Mesodermal cell (in vitro differentiated cells): ENCODE results near the gene MVB12B.
"Not testable (repeated sequence)": the region's sequence is repeated elsewhere in the genome, so short reads cannot be mapped to it uniquely, and the experiment has no call there.

ENCODE experiments used
- H3K27ac ChIP-seq: 2 replicates; pipeline ENCODE4 v1.7.0; 2013; ENCODE audit warnings: mild to moderate bottlenecking, low read depth, low read length, moderate library complexity; ENCODE audit not compliant: severe bottlenecking
- H3K36me3 ChIP-seq: 2 replicates; pipeline ENCODE4 v1.7.1; 2013; ENCODE audit warnings: mild to moderate bottlenecking, low read length, moderate library complexity; ENCODE audit not compliant: control insufficient read depth, insufficient read depth
- H3K4me1 ChIP-seq: one replicate; pipeline ENCODE4 v1.7.1; 2013; ENCODE audit warnings: mild to moderate bottlenecking, low read length; ENCODE audit not compliant: insufficient read depth, control insufficient read depth, poor library complexity, severe bottlenecking
- H3K4me3 ChIP-seq: 2 replicates; pipeline ENCODE4 v1.7.0; 2013; ENCODE audit warnings: low read length, control low read depth, mild to moderate bottlenecking; ENCODE audit not compliant: insufficient read depth, poor library complexity, severe bottlenecking; ENCODE audit errors: extremely low read depth
- H3K9me3 ChIP-seq: 2 replicates; pipeline ENCODE4 v1.7.1; 2013; ENCODE audit warnings: mild to moderate bottlenecking, low read length, moderate library complexity; ENCODE audit not compliant: control insufficient read depth
- WGBS, 2 experiments: methylation state at CpG; one replicate each; pipeline ENCODE4 v1.1.5; 2013; ENCODE audit warnings: missing lambda C conversion rate in 2 of 2; ENCODE audit not compliant: insufficient coverage in 2 of 2; 5-methylcytosine and 5-hydroxymethylcytosine counted together

Gene MVB12B

GRCh38 chr9:126548312-126548711 lies 221.7 kb downstream of the MVB12B start:
- 74 to 80% methylated on average over 6 to 7 of the region's 7 CpGs for whole genome bisulfite sequencing, 2 experiments
- H3K4me1 ChIP-seq: no peaks in the 10 kb centered on the region
- H3K9me3 ChIP-seq: no peaks in the 10 kb centered on the region
- no peak overlapping the region for H3K4me3 ChIP-seq
- no peaks in the 10 kb centered on the region for H3K36me3 ChIP-seq
- H3K27ac ChIP-seq: no peak overlapping the region

- no peaks in the 10 kb centered on the region for H3K36me3 ChIP-seq
- H3K4me3 ChIP-seq: no peak overlapping the region
- no peak overlapping the region for H3K27ac ChIP-seq
- H3K4me1 ChIP-seq: no peaks in the 10 kb centered on the region
- H3K9me3 ChIP-seq: no peaks in the 10 kb centered on the region
- 83 to 89% methylated on average over 14 to 20 of the region's 21 CpGs for WGBS, 2 experiments
Measured at GRCh38 chr9:126549246-126550006, 222.8 kb downstream of the MVB12B start.

GRCh38 chr9:126550891-126551351 lies 224.3 kb downstream of the MVB12B start:
- no peak overlapping the region for H3K27ac ChIP-seq
- H3K36me3 ChIP-seq: no peaks in the 10 kb centered on the region
- no peak overlapping the region for H3K4me3 ChIP-seq
- no peaks in the 10 kb centered on the region for H3K4me1 ChIP-seq
- WGBS, 2 experiments: 88 to 91% methylated on average over 13 to 15 of the region's 15 CpGs
- no peaks in the 10 kb centered on the region for H3K9me3 ChIP-seq

DNA sequence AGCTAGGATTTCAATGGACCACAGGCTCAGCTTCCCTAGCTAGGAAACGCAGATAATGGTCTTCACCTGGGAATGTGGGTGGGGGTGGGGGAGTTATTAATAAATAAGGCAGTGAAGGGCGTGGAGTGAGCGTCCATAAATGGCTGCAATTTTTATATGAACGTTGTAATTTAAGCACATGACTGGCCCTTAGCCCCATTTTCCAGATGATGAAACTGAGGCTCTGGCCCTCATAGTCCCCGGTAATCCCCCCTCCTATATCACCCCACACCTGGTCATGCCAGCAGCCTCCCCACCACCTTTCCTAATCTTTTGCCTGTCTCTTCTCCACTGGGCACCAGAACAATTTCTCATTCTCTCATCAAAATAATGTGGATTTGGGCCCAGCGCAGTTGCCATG lies 225.2 kb downstream of the MVB12B start:
- Histone ChIP-seq H3K27ac (no peak overlapping the region), H3K4me3 (no peak overlapping the region), H3K4me1 (no peaks in the 10 kb centered on the region), H3K9me3 (no peaks in the 10 kb centered on the region), H3K36me3 (no peaks in the 10 kb centered on the region)
- WGBS, 2 experiments: 90 to 92% methylated on average over 2 to 5 of the region's 6 CpGs

- 85 to 90% methylated on average over 7 of the region's 8 CpGs for WGBS, 2 experiments
- no peaks in the 10 kb centered on the region for H3K4me1 ChIP-seq
- no peak overlapping the region for H3K27ac ChIP-seq
- no peak overlapping the region for H3K4me3 ChIP-seq
- H3K9me3 ChIP-seq: no peaks in the 10 kb centered on the region
- H3K36me3 ChIP-seq: no peaks in the 10 kb centered on the region
Measured at GRCh38 chr9:126554292-126554691, 227.7 kb downstream of the MVB12B start.

DNA sequence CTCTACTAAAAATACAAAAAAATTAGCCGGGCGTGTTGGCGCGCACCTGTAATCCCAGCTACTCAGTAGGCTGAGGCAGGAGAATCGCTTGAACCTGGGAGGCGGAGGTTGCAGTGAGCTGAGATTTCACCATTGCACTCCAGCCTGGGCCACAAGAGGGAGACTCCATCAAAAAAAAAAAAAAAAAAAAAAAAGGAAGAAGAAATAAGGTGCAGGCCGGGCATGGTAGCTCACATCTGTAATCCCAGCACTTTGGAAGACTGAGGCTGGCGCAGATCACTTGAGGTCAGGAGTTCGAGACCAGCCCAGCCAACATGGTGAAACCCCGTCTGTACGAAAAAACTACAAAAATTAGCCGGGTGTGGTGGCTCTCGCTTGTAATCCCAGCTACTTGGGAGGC lies 228.8 kb downstream of the MVB12B start:
- H3K9me3 ChIP-seq, H3K27ac ChIP-seq, H3K36me3 ChIP-seq, H3K4me3 ChIP-seq, H3K4me1 ChIP-seq: not testable (repeated sequence)
- 83 to 86% methylated on average over 8 to 10 of the region's 13 CpGs for WGBS, 2 experiments
